Loucy (cell line): Measurements from ENCODE around the gene OXCT2.
A peak's percentile ranks its signal among the peaks of the same experiment; 100 is the strongest.
"Not testable (repeated sequence)": the region's sequence is repeated elsewhere in the genome, so short reads cannot be mapped to it uniquely, and the experiment has no call there.

Experiments
- CTCF ChIP-seq: fragments of 200-600 bp; sonication (generic); conservative IDR thresholded peaks from 2 replicates; pipeline ENCODE4 v1.5.1; 2014; ENCODE audit warnings: mild to moderate bottlenecking, antibody characterized with exemption, low read length
- EZH2phosphoT487 ChIP-seq: fragments of 200-600 bp; IDR thresholded peaks from 2 replicates; pipeline ENCODE4 v1.6.1; 2018; ENCODE audit warnings: antibody characterized with exemption, mild to moderate bottlenecking, moderate library complexity, borderline replicate concordance

- TF ChIP-seq CTCF: peak; percentile 43; the same call in 1 of the 2 replicates
- not testable (repeated sequence) for TF ChIP-seq EZH2phosphoT487
Measured at GRCh38 chr1:39817091-39817932, 46.2 kb upstream of the OXCT2 start.
